Astrocyte of the spinal cord (primary cell): ENCODE data around the gene CCNYL1.

Experiments
- DNase-seq: peaks from one replicate; pipeline ENCODE4 v3.0.0; 2011; ENCODE audit warnings: low read depth, low spot score
- H3K4me3 ChIP-seq: 2 replicates; pipeline ENCODE4 v1.5.1; 2011; ENCODE audit warnings: low read depth, mild to moderate bottlenecking, low read length, moderate library complexity
- in situ Hi-C: cut with HindIII; loops from 2 replicates; pipeline ENCODE4 v1.10.0; 2017; ENCODE audit warnings: low sequenced_read_pairs
- TF ChIP-seq, protein P1 (sequence below): IDR thresholded peaks from 2 replicates; pipeline ENCODE4 v1.5.1; 2012; ENCODE audit warnings: low read depth, mild to moderate bottlenecking, low read length, inconsistent platforms

Gene CCNYL1

DNA sequence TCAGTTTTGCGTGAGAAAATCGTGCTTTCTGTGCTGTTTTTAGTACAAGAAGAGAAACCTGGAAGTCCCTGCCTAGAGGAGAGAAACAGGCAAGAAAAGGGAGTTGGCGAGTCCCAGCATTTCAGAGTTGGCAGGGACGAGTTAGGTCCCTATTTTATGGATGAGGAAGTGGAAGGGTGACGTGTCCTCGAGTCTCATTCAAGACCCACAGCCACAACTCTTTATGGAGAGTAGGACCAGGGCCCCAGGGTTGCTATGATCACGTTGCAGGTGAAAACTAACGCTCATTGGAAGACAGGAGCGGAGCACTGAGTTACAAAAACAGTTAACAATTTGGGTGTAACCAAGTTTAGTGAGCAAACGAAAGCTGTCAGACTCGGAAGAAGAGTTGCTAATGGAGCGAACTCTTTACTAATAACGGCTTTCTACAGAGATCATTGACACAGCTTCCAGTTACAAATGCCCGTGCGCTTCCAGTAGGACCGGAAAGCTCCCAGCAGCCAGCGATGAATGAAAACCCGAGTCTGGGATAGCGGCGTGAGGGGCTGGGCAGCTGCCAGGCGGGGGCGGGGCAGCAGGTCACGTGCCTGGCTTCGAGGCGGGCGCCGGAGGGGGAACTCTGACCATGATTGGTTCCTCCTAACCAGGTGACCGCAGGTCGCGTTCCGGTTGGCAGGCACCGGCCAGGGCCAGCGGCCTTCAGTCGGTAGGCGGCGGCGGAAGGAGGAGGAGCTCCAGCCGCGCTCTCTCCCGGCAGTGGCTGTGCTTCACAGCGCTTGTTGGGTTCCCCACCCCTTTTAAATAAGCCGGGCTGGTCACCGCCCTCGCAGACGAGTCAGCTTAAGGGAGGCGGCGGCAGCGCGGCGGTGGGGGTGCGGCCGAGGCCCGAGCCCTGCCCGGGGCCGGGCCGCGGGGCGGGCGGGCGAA lies at the start of gene CCNYL1:
Gene CCNYL1, plus strand, starts transcription at position 827 of the 927 bp plus-strand sequence. CDS start 257 bp downstream, outside the sequence.
- in situ Hi-C loops = no loop called here
- H3K4me3 ChIP-seq = peak within 1 kb of the TSS; percentile 86
- peak; percentile 100 for DNase-seq
- TF ChIP-seq, protein P1, sequence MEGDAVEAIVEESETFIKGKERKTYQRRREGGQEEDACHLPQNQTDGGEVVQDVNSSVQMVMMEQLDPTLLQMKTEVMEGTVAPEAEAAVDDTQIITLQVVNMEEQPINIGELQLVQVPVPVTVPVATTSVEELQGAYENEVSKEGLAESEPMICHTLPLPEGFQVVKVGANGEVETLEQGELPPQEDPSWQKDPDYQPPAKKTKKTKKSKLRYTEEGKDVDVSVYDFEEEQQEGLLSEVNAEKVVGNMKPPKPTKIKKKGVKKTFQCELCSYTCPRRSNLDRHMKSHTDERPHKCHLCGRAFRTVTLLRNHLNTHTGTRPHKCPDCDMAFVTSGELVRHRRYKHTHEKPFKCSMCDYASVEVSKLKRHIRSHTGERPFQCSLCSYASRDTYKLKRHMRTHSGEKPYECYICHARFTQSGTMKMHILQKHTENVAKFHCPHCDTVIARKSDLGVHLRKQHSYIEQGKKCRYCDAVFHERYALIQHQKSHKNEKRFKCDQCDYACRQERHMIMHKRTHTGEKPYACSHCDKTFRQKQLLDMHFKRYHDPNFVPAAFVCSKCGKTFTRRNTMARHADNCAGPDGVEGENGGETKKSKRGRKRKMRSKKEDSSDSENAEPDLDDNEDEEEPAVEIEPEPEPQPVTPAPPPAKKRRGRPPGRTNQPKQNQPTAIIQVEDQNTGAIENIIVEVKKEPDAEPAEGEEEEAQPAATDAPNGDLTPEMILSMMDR = peak; percentile 10

DNA sequence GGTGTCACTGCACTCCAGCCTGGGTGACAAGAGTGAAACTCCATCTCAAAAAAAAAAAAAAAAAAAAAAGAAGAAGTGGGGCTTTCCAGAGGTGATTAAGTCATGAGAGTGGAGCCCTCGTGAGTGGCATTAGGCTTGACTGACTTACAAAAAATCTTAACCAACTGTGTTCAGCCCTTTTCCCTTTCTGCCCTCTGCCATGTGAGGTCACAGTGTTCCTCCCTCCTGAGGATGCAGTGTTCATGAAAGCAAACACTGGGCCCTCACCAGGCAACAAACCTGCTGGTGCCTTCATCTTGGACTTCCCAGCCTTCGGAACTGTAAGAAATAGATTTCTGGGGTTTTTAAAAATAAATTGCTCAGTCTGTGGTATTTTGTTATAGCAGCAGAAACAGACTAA lies 49.2 kb upstream of the CCNYL1 start:
- no peak overlapping the region for H3K4me3 ChIP-seq
- no peak for DNase-seq
- in situ Hi-C loops = no loop called here

DNA sequence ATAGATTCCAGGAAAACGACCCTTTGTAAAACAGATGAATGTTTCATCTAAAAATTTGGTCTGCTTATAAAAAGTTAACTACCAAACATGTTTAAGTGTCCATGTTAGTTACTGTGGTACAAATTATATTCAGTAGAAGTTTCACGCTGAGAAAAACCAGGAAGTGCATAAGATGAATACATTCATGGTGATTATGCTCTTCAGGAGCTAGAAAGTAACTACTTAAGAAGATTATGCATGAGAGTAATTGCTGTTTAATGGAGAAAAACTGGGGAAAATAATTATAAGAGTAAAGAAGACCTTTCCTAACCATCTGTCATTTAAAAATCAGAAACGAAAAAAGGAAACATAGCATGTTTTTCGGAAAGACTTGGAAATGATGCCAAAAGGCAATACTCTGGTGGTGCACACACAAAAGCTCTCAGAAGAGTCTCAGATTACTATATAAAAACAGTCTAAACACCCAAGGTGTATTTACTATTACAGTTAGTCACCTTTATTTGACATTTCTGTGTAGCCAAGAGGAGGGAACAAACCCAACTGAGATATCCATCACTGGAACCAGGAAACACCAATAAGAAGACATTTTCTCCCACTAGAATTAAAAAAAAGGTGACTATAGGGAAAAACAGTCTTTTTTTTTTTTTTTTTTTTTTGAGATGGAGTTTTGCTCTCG lies 47.4 kb upstream of the CCNYL1 start:
- DNase-seq = no peak
- TF ChIP-seq, protein P1 = no peak
- no peak overlapping the region for H3K4me3 ChIP-seq
- in situ Hi-C loops = no loop called here

More for the DNA sequence above, 49.2 kb upstream of the CCNYL1 start:
- TF ChIP-seq, protein P1 = no peak

DNA sequence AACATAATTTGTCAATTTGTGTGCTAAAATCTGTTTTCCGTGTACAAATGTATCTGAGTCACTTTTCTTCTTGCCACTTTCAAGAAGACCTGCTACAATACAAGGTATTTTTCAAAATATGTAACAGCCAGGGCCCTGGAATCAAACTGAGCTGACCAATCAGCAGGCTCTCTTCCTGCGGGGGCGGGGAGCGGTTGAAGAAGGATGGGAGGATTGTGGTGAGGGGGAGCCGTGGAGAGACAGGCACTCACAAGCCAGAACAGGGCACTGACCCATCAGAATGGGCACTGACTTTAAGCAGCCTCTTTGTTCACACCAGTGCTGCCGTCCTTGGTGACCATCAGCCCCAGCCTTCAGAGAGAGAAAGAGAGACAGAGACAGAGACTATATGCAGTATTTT lies 40.6 kb upstream of the CCNYL1 start:
- in situ Hi-C loops = no loop called here
- no peak overlapping the region for H3K4me3 ChIP-seq
- DNase-seq = no peak
- TF ChIP-seq, protein P1 = no peak

DNA sequence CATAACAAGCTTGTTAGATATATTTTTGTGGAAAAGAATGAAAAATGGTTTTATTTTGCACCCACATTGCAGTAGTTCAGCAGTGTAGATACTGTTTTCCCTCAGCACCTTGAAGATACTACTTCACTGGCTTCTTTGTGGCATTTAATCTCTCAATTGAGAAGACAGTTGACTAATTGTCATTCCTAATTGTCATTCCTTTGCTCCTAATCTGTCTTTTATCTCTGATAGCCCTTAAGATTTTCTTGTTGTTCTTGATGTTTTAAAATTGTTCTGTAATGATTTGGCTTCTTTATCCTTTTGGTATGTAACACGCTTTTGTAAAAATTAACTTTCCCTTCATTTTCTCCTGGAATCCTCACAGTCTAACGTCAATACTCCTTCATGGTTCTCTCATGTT lies 38.0 kb upstream of the CCNYL1 start:
- TF ChIP-seq, protein P1 = no peak
- in situ Hi-C loops = no loop called here
- DNase-seq = no peak
- no peak overlapping the region for H3K4me3 ChIP-seq

DNA sequence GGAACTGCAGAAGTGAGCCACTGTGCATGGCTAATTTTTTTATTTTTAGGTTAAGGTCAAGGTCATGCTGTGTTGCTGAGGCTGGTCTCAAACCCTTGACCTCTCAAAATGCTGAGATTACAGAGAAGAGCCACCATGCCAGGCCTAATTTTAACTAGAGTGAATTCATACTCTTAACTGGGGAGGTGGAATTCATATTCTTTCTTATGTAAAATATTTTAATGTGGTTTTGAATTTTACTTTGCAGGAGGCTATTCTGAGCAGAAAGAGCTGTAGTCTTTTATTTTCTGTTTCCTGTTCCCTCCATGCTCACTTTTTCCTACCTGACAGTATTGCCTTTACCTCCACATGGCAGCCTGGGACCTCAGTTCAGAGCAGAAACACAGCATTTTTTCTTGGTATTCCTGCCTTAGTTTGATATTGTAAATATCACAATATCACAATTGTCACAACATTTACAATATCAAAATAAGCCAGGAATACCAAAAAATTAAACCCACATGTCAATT lies 37.1 kb upstream of the CCNYL1 start:
- TF ChIP-seq, protein P1 = no peak
- DNase-seq = no peak
- H3K4me3 ChIP-seq = no peak overlapping the region
- in situ Hi-C loops = no loop called here
